GM13977 (cell line): Measurements from ENCODE around the gene FABP1.

Experiments used
- DNase-seq: peaks from one replicate; pipeline ENCODE4 v3.0.0; 2012; ENCODE audit warnings: low spot score
- in situ Hi-C: fragments of 300-500 bp; cut with MboI; formaldehyde crosslinking; loops from one replicate; pipeline ENCODE4 v1.12.0; 2022; ENCODE audit warnings: low sequenced_read_pairs, low pct_unique_long_range_greater_than_20kb, mixed read lengths, inconsistent platforms; ENCODE audit not compliant: unreplicated experiment
- TF ChIP-seq, protein P1 (sequence below): IDR thresholded peaks from 2 replicates; pipeline ENCODE4 v1.5.1; 2012; ENCODE audit warnings: mild to moderate bottlenecking, control low read depth; ENCODE audit not compliant: insufficient read depth; ENCODE audit errors: extremely low read depth, missing control alignments

FABP1 gene

DNA sequence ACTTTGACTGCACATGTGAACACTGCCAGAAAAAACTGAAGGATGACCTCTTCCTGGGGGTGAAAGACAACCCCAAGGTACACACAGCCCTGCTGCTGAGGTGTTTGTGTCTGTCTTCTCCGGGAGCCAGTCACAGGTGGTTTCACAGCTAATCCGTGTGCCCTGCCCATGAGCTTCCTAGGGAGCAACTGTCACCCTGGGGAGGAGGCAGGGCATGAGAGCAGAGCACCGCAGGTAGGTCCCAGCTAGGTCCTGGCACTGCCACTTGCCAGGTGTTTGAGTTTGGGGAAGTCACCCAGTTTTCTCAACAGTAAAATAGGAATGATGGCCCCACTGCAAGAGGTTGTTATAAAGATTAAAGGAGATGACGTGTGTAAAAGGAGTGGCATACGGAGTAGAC, 31.2 kb downstream of the FABP1 start:
- in situ Hi-C loops: no loop called here
- no peak for DNase-seq
- TF ChIP-seq, protein P1, sequence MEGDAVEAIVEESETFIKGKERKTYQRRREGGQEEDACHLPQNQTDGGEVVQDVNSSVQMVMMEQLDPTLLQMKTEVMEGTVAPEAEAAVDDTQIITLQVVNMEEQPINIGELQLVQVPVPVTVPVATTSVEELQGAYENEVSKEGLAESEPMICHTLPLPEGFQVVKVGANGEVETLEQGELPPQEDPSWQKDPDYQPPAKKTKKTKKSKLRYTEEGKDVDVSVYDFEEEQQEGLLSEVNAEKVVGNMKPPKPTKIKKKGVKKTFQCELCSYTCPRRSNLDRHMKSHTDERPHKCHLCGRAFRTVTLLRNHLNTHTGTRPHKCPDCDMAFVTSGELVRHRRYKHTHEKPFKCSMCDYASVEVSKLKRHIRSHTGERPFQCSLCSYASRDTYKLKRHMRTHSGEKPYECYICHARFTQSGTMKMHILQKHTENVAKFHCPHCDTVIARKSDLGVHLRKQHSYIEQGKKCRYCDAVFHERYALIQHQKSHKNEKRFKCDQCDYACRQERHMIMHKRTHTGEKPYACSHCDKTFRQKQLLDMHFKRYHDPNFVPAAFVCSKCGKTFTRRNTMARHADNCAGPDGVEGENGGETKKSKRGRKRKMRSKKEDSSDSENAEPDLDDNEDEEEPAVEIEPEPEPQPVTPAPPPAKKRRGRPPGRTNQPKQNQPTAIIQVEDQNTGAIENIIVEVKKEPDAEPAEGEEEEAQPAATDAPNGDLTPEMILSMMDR: no peak

DNA sequence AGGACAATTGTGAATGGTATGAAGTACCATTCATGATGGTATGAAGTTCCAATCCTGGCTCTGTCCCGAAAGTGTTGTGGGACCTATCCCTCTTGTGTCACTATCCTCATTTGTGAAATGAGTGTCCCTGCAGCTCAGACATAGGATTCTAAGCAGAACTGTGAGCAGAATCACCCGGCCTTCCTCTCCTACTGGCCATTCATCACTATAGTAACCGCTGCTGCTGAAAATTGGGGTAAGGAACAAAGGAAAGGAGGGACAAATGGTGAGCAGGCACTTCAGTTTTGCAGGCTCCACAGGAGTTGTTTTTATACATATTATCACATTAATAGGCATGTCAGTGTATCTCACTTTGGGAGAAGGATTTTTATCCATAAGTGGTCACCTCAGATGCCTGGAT, 32.8 kb downstream of the FABP1 start:
- TF ChIP-seq, protein P1: no peak
- no peak for DNase-seq
- in situ Hi-C loops: no loop called here

DNA sequence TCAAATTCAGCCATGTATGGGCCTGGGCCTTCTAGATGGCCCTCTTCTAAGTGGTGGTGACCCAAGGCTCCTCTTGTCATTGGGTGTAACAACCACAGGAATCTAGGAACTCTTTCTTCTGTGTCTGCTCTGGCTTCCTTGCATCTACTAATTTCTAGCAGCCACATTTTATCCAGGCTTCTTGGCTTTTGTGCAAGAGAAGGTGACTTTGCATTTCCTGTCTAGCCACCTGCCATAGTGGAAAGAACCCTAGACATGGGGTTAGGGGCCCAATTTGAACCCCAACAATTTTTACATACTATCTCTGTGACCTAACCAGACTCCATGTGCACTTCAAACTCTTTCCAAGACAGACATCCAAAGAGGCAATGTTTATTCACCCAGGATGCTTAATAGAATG, 35.1 kb downstream of the FABP1 start:
- TF ChIP-seq, protein P1: no peak
- DNase-seq: no peak
- in situ Hi-C loops: no loop called here

DNA sequence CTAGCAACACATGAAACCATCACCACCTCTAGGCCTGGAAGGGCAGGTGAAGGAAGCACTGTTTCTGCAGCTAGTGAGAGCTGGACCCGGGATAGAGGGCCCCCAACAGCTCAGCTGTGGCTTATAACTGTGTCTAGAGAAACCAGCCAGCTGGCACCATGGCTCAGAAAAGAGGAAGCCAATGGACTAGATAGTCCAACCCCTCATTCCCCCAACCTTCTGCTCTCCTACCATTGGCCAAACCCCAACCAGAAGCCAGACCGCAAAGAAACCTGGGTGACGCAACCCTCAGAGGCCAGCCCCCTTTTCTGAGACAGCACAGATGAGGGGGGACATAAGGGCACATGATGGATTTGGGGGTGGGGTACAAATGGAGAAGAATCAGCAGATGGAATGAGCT, 35.9 kb downstream of the FABP1 start:
- TF ChIP-seq, protein P1: no peak
- in situ Hi-C loops: no loop called here

DNA sequence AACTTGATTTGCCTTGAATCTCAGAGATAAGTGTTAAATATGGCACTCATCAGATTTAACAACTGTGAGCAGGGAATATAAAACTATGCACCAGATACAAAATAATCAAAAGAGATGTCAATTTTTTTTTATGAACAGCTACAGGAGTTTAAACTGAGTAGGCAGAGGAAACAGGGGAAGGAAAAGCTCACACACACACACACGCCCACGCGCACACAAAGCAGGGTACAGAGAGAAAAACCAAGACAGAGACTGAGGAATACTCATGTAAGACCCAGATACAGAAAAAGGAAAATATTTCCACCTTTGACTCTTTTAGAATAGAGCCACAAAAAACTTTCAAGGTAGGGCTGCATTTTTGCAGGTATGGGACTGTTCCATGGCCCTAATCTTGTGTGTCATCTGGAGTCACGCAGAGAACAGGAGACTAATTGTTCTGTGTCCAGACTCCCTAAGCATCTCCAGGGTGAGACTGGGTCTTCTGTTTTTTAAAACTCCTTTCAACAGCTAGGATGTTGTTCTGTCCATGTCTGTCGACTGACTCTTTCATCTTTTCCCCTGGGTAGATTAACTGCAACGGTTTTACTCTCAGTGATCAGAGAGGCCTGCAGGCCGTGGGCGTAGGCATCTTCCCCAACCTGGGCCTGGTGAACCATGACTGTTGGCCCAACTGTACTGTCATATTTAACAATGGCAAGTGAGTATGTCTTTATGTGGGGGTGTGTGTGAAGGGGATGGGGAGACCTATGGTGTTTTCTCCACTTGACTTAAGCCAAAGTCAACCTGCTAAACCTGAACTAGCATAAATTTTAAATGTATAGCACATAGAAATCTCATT, 37.2 kb downstream of the FABP1 start:
- in situ Hi-C loops: no loop called here
- DNase-seq: no peak
- TF ChIP-seq, protein P1: no peak

More for the DNA sequence above, 35.9 kb downstream of the FABP1 start:
- no peak for DNase-seq

DNA sequence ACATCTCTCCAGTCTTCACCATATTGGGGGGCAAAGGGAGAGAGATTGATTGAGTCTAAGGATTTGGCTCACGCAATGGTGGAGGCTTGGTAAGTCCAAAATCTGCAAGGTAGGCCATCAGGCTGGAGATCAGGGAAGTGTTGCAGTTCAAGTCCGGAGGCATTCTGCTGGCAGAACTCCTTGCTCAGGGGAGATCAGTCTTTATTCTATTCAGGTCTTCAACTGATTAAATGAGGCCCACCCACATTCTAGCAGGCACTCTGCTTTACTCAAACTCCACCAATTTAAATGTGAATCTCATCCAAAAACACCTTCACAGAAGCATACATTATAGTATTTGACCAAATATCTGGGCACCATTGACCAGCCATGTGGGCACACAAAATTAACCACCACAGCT, 38.9 kb downstream of the FABP1 start:
- TF ChIP-seq, protein P1: no peak
- in situ Hi-C loops: no loop called here
- no peak for DNase-seq
